HCT116 (cell line): Measurements from ENCODE around the gene NCR1. TPM values are rescaled to one million over a fixed set of nuclear protein-coding genes. Genes with fewer than 3 reads are reported as not detected.
"Not testable (repeated sequence)": the region's sequence is repeated elsewhere in the genome, so short reads cannot be mapped to it uniquely, and the experiment has no call there.

ENCODE experiments used
- ATAC-seq: fragments of 200-7000 bp; cut with Tn5 transposase; 2 replicates; pipeline ENCODE4 v1.9.1; 2020; ENCODE audit warnings: mild to moderate bottlenecking, moderate library complexity
- BruUV-seq: library from RNA; stranded (reverse); fragments of 400-500 nt; replicated peaks from 2 replicates; lab custom pipeline; 2021; lab: Mats Ljungman, UMichigan
- CTCF ChIA-PET: fragments of 300-600 bp; sonication (Branson Sonifier 250); formaldehyde crosslinking; loops from one replicate; lab custom pipeline; 2021; ENCODE audit warnings: antibody characterized with exemption; lab: Charles Lee
- POLR2A ChIA-PET: fragments of 300-600, 350-600 bp; sonication (Branson Sonifier 250); formaldehyde crosslinking; loops from one replicate; lab custom pipeline; 2021; ENCODE audit warnings: antibody characterized with exemption; lab: Charles Lee
- RAD21 ChIA-PET, 2 experiments: fragments of 300-600 bp; sonication (Branson Sonifier 250); formaldehyde crosslinking; loops; one replicate each; lab custom pipeline; 2023; ENCODE audit warnings: low total read pairs in 2 of 2; ENCODE audit not compliant: uncharacterized antibody in 2 of 2, unreplicated experiment in 2 of 2, low non-redundant PET in 1 of 2; lab: Charles Lee
- DNase-seq: peaks from one replicate; pipeline ENCODE4 v3.0.0-alpha.2; 2010; ENCODE audit warnings: low read depth, low spot score
- H2AFZ ChIP-seq: fragments of 200-600 bp; shearing (Covaris generic), sonication (generic); 2 replicates; pipeline ENCODE4 v1.6.1; 2017; ENCODE audit warnings: low read depth, mixed run types, mixed read lengths, antibody characterized with exemption, low read length; ENCODE audit not compliant: poor library complexity, severe bottlenecking
- H3K27ac ChIP-seq: 2 replicates; pipeline ENCODE4 v1.5.1; 2012; ENCODE audit warnings: low read depth, low read length
- H3K27me3 ChIP-seq: fragments of 200-600 bp; sonication (generic); 2 replicates; pipeline ENCODE4 v1.6.1; 2016; ENCODE audit warnings: mixed run types, low read length, mixed read lengths; ENCODE audit not compliant: insufficient read depth
- H3K36me3 ChIP-seq, 2 experiments: fragments of 200-500 bp in 1 of 2; fragments of 200-600 bp in 1 of 2; sonication (Bioruptor generic) in 1 of 2; sonication (generic) in 1 of 2; 2 replicates each; pipeline versions ENCODE4 v1.5.1 to v1.6.1; 2014 to 2016; ENCODE audit warnings: low read length in 2 of 2, inconsistent platforms in 1 of 2, mixed read lengths in 1 of 2, mixed run types in 1 of 2; ENCODE audit not compliant: insufficient read depth in 2 of 2, control insufficient read depth in 1 of 2
- H3K4me1 ChIP-seq, 2 experiments: fragments of 200-600 bp in 1 of 2; sonication (generic) in 1 of 2; 2 replicates each; pipeline versions ENCODE4 v1.5.1 to v1.6.1; 2012 to 2017; ENCODE audit warnings: low read length in 2 of 2, inconsistent platforms in 1 of 2, mild to moderate bottlenecking in 1 of 2, mixed read lengths in 1 of 2, mixed run types in 1 of 2, moderate library complexity in 1 of 2; ENCODE audit not compliant: insufficient read depth in 2 of 2, control insufficient read depth in 1 of 2
- H3K4me2 ChIP-seq: fragments of 200-600 bp; sonication (generic); 2 replicates; pipeline ENCODE4 v1.6.1; 2017; ENCODE audit warnings: mixed run types, low read length, mixed read lengths
- H3K4me3 ChIP-seq, 2 experiments: fragments of 200-600 bp in 1 of 2; sonication (generic) in 1 of 2; replicated peaks in 1 of 2; 2 replicates each; pipeline ENCODE4 v1.5.1; 2011 to 2016; ENCODE audit warnings: low read length in 2 of 2, control low read depth in 1 of 2, low read depth in 1 of 2, mild to moderate bottlenecking in 1 of 2, mixed read lengths in 1 of 2, mixed run types in 1 of 2
- H3K79me2 ChIP-seq: fragments of 200-600 bp; sonication (generic); 2 replicates; pipeline ENCODE4 v1.6.1; 2017; ENCODE audit warnings: mild to moderate bottlenecking, mixed run types, low read length, moderate library complexity, mixed read lengths; ENCODE audit not compliant: insufficient read depth
- H3K9ac ChIP-seq: fragments of 200-600 bp; sonication (generic); 2 replicates; pipeline ENCODE4 v1.6.1; 2016; ENCODE audit warnings: low read length, mixed read lengths
- H3K9me2 ChIP-seq: fragments of 200-600 bp; sonication (generic), shearing (Covaris generic); 2 replicates; pipeline ENCODE4 v1.6.1; 2017; ENCODE audit warnings: mixed run types, mild to moderate bottlenecking, moderate library complexity; ENCODE audit not compliant: insufficient read depth
- H3K9me3 ChIP-seq, 2 experiments: fragments of 200-500 bp in 1 of 2; fragments of 200-600 bp in 1 of 2; sonication (Bioruptor generic) in 1 of 2; sonication (generic) in 1 of 2; 2 replicates each; pipeline ENCODE4 v1.6.1; 2014 to 2017; ENCODE audit warnings: low read length in 2 of 2, mixed read lengths in 2 of 2, inconsistent platforms in 1 of 2, low read depth in 1 of 2, mild to moderate bottlenecking in 1 of 2, mixed run types in 1 of 2, moderate library complexity in 1 of 2; ENCODE audit not compliant: control insufficient read depth in 1 of 2, insufficient read depth in 1 of 2
- H4K20me1 ChIP-seq: fragments of 200-600 bp; sonication (generic), shearing (Covaris generic); 2 replicates; pipeline ENCODE4 v1.6.1; 2017; ENCODE audit warnings: mixed run types, mild to moderate bottlenecking, moderate library complexity; ENCODE audit not compliant: insufficient read depth
- CBX3 ChIP-seq: IDR thresholded peaks from 2 replicates; pipeline ENCODE4 v1.6.1; 2012; ENCODE audit warnings: low read depth
- EGR1 ChIP-seq: IDR thresholded peaks from 2 replicates; pipeline ENCODE4 v1.6.1; 2012; ENCODE audit warnings: low read depth
- EZH2 ChIP-seq: fragments of 200-600 bp; sonication (generic); IDR thresholded peaks from 2 replicates; pipeline ENCODE4 v1.6.1; 2017; ENCODE audit warnings: antibody characterized with exemption, mixed run types
- EZH2phosphoT487 ChIP-seq: fragments of 200-600 bp; IDR thresholded peaks from 2 replicates; pipeline ENCODE4 v1.6.1; 2018; ENCODE audit warnings: antibody characterized with exemption, borderline replicate concordance
- FOSL1 ChIP-seq: IDR thresholded peaks from 2 replicates; pipeline ENCODE4 v1.6.1; 2012; ENCODE audit warnings: low read depth
- JUND ChIP-seq: IDR thresholded peaks from 2 replicates; pipeline ENCODE4 v1.6.1; 2012
- MAX ChIP-seq: IDR thresholded peaks from 2 replicates; pipeline ENCODE4 v1.6.1; 2012
- POLR2AphosphoS5 ChIP-seq: IDR thresholded peaks from 2 replicates; pipeline ENCODE4 v1.6.1; 2011; ENCODE audit warnings: mild to moderate bottlenecking, low read depth, low read length, moderate library complexity
- RAD21 ChIP-seq: IDR thresholded peaks from 2 replicates; pipeline ENCODE4 v1.6.1; 2012; ENCODE audit warnings: low read depth, mild to moderate bottlenecking
- REST ChIP-seq: IDR thresholded peaks from 2 replicates; pipeline ENCODE4 v1.6.1; 2012; ENCODE audit warnings: low read depth
- SIN3A ChIP-seq: IDR thresholded peaks from 2 replicates; pipeline ENCODE4 v1.6.1; 2012; ENCODE audit warnings: low read depth
- SP1 ChIP-seq: IDR thresholded peaks from 2 replicates; pipeline ENCODE4 v1.6.1; 2012; ENCODE audit warnings: low read depth
- SRF ChIP-seq: IDR thresholded peaks from 2 replicates; pipeline ENCODE4 v1.6.1; 2012; ENCODE audit warnings: low read depth
- TCF7L2 ChIP-seq: IDR thresholded peaks from 2 replicates; pipeline ENCODE4 v1.7.0; 2011; ENCODE audit warnings: borderline replicate concordance, inconsistent platforms; ENCODE audit not compliant: insufficient read depth, insufficient read length; ENCODE audit errors: extremely low read depth
- YY1 ChIP-seq: IDR thresholded peaks from 2 replicates; pipeline ENCODE4 v1.6.1; 2011; ENCODE audit warnings: low read length, low read depth, moderate library complexity, mild to moderate bottlenecking; ENCODE audit not compliant: insufficient replicate concordance; ENCODE audit errors: extremely low read depth
- ZBTB33 ChIP-seq: IDR thresholded peaks from 2 replicates; pipeline ENCODE4 v1.6.1; 2011; ENCODE audit warnings: mild to moderate bottlenecking, low read length, moderate library complexity; ENCODE audit not compliant: insufficient replicate concordance; ENCODE audit errors: extremely low read depth
- intact Hi-C: fragments of 100-400 bp; cut with micrococcal nuclease; formaldehyde crosslinking; loops from 2 replicates; pipeline ENCODE4 v1.10.0; 2022
- total RNA-seq: library from RNA; stranded (reverse); gene quantifications from one replicate; pipeline ENCODE4 v1.2.1, GENCODE V29; 2021; ENCODE audit not compliant: unreplicated experiment

Gene NCR1
- total RNA-seq, 1 experiment from 2014 or later, result not detected

DNA sequence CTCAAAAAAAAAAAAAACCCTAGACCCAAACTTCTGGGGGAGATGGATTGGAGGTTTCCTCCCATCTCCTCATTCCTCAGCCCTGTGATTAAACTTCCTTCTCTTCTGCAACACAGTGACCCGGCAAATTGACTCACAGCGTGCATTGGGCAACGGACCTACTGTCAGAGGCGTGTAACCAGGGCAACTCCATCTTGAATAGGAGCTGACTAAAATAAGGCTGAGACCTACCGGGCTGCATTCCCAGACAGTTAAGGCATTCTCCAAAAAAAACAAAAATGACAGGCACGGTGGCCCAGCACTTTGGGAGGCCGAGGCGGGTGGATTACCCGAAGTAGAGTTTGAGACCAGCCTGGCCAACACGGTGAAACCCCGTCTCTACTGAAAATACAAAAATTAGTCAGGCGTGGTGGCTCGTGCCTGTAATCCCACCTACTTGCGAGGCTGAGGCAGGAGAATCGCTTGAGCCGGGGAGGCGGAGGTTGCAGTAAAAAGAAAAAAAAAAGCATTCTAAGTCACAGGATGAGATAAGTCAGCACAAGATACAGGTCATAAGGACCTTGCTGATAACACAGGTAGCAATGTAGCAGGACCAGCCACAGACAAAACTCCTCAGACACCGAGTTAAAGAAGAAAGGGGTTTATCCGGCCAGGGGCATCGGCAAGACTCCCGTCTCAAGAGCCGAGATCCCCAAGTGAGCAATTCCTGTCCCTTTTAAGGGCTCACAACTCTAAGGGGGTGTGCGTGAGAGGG, 46.8 kb downstream of the NCR1 start:
- CTCF ChIA-PET, result no interaction called here
- no peak for ATAC-seq
- RAD21 ChIA-PET, result no interaction called here
- no peaks in the 10 kb centered on the region for H3K9me2 ChIP-seq
- DNase-seq, result no peak
- intact Hi-C loops, result no loop called here
- no TSS peak for BruUV-seq
- H3K9me3 ChIP-seq, result no peaks in the 10 kb centered on the region
- no peak overlapping the region for H2AFZ ChIP-seq
- no peaks in the 10 kb centered on the region for H3K4me1 ChIP-seq
- H3K27me3 ChIP-seq, result no peaks in the 10 kb centered on the region
- H3K4me3 ChIP-seq, result no peak overlapping the region
- no peaks in the 10 kb centered on the region for H4K20me1 ChIP-seq
- no peak overlapping the region for H3K9ac ChIP-seq
- H3K27ac ChIP-seq, result no peak overlapping the region
- H3K79me2 ChIP-seq, result no peaks in the 10 kb centered on the region
- POLR2A ChIA-PET, result no interaction called here
- no peaks in the 10 kb centered on the region for H3K36me3 ChIP-seq
- no peak overlapping the region for H3K4me2 ChIP-seq
- TF ChIP-seq CBX3, result no peak
- TF ChIP-seq EZH2, result no peak
- no peak for TF ChIP-seq FOSL1
- TF ChIP-seq SIN3A, result no peak
- no peak for TF ChIP-seq POLR2AphosphoS5
- TF ChIP-seq JUND, result no peak
- no peak for TF ChIP-seq ZBTB33
- TF ChIP-seq EZH2phosphoT487, result no peak
- TF ChIP-seq SRF, result no peak
- no peak for TF ChIP-seq EGR1
- TF ChIP-seq YY1, result no peak
- TF ChIP-seq RAD21, result no peak
- no peak for TF ChIP-seq REST
- TF ChIP-seq TCF7L2, result no peak
- TF ChIP-seq SP1, result no peak
- no peak for TF ChIP-seq MAX

GRCh38 chr19:54953345-54953713, 47.4 kb downstream of the NCR1 start:
- H3K36me3 ChIP-seq, H3K9ac ChIP-seq, H3K4me3 ChIP-seq, H3K9me2 ChIP-seq, H3K9me3 ChIP-seq, H2AFZ ChIP-seq, RAD21 ChIA-PET, CTCF ChIA-PET, ATAC-seq, POLR2A ChIA-PET, BruUV-seq, H3K27me3 ChIP-seq, H3K27ac ChIP-seq, H4K20me1 ChIP-seq, H3K4me1 ChIP-seq, DNase-seq, intact Hi-C loops, H3K79me2 ChIP-seq, H3K4me2 ChIP-seq: not testable (repeated sequence)
